DND-41 (cell line): Measurements from ENCODE around the gene FAM83F.

ENCODE experiments used
- ATAC-seq: fragments of 200-7000 bp; cut with Tn5 transposase; 3 replicates; pipeline ENCODE4 v1.9.1; 2021; ENCODE audit warnings: low read depth; ENCODE audit not compliant: insufficient read depth
- DNase-seq: peaks from one replicate; pipeline ENCODE4 v3.0.0-alpha.2; 2020
- H2AFZ ChIP-seq: 2 replicates; pipeline ENCODE4 v1.6.0; 2012; ENCODE audit warnings: low read depth, low read length
- H3K27ac ChIP-seq: 2 replicates; pipeline ENCODE4 v1.5.1; 2012; ENCODE audit warnings: low read length, inconsistent platforms
- H3K27me3 ChIP-seq: fragments of 200-600 bp; sonication (generic); 2 replicates; pipeline ENCODE4 v1.6.0; 2012; ENCODE audit warnings: low read length, mild to moderate bottlenecking, inconsistent platforms; ENCODE audit not compliant: insufficient read depth, poor library complexity
- H3K36me3 ChIP-seq: 2 replicates; pipeline ENCODE4 v1.5.1; 2012; ENCODE audit warnings: low read length, inconsistent platforms; ENCODE audit not compliant: insufficient read depth
- H3K4me1 ChIP-seq: 2 replicates; pipeline ENCODE4 v1.5.1; 2012; ENCODE audit warnings: mild to moderate bottlenecking, low read length; ENCODE audit not compliant: insufficient read depth
- H3K4me2 ChIP-seq: 2 replicates; pipeline ENCODE4 v1.6.0; 2012; ENCODE audit warnings: mild to moderate bottlenecking, moderate library complexity, low read length, inconsistent platforms; ENCODE audit not compliant: insufficient read depth
- H3K4me3 ChIP-seq, 2 experiments: fragments of 200-600 bp in 1 of 2; shearing (Covaris generic) in 1 of 2; 2 replicates each; pipeline ENCODE4 v1.5.1; 2012 to 2016; ENCODE audit warnings: inconsistent platforms in 2 of 2, low read length in 2 of 2, mild to moderate bottlenecking in 2 of 2, low read depth in 1 of 2, moderate library complexity in 1 of 2
- H3K79me2 ChIP-seq: 2 replicates; pipeline ENCODE4 v1.6.0; 2012; ENCODE audit warnings: low read length, inconsistent platforms; ENCODE audit not compliant: insufficient read depth
- H3K9ac ChIP-seq: 2 replicates; pipeline ENCODE4 v1.6.0; 2012; ENCODE audit warnings: low read depth, mild to moderate bottlenecking, inconsistent platforms, low read length, moderate library complexity
- H3K9me3 ChIP-seq: 2 replicates; pipeline ENCODE4 v1.5.1; 2012; ENCODE audit warnings: low read length, moderate library complexity, mild to moderate bottlenecking, inconsistent platforms; ENCODE audit not compliant: insufficient read depth, severe bottlenecking
- H4K20me1 ChIP-seq: 2 replicates; pipeline ENCODE4 v1.6.0; 2012; ENCODE audit warnings: low read length; ENCODE audit not compliant: insufficient read depth
- EZH2 ChIP-seq: IDR thresholded peaks from 3 replicates; pipeline ENCODE4 v1.6.1; 2012; ENCODE audit warnings: borderline replicate concordance, low read depth, mild to moderate bottlenecking, moderate library complexity, low read length, inconsistent platforms; ENCODE audit not compliant: severe bottlenecking
- TF ChIP-seq, protein P1 (sequence below): IDR thresholded peaks from 2 replicates; pipeline ENCODE4 v1.5.1; 2012; ENCODE audit warnings: borderline replicate concordance, low read length, moderate library complexity, mild to moderate bottlenecking; ENCODE audit not compliant: poor library complexity, severe bottlenecking; ENCODE audit errors: extremely low read depth

FAM83F gene

DNA sequence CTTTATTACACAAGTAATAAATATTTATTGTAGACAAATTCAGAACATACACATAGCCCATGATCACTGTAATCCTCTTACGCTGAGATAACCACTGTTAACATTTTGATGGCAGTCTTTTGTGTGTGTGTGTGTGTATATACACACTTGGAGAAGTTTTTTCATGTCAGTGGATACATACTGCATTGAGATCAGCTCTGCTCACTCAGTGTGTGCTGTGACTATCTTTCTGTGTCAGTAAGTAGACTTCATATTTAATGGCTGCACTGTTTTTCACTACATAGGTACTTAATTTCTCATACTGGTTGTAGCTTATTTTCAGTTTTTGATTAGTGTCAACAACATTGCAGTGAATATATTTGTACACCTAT lies 82.9 kb downstream of the FAM83F start:
- peaks cover 52% of the 10 kb centered on the region for H4K20me1 ChIP-seq
- H3K27me3 ChIP-seq, result no peaks in the 10 kb centered on the region
- H3K9me3 ChIP-seq, result no peaks in the 10 kb centered on the region
- H2AFZ ChIP-seq, result no peak overlapping the region
- H3K4me1 ChIP-seq, result no peaks in the 10 kb centered on the region
- no peak overlapping the region for H3K4me2 ChIP-seq
- H3K4me3 ChIP-seq, result no peak overlapping the region
- no peak overlapping the region for H3K27ac ChIP-seq
- ATAC-seq (no peak), DNase-seq (no peak)
- peaks cover 90% of the 10 kb centered on the region for H3K79me2 ChIP-seq
- H3K9ac ChIP-seq, result no peak overlapping the region
- TF ChIP-seq EZH2, result no peak
- TF ChIP-seq, protein P1, sequence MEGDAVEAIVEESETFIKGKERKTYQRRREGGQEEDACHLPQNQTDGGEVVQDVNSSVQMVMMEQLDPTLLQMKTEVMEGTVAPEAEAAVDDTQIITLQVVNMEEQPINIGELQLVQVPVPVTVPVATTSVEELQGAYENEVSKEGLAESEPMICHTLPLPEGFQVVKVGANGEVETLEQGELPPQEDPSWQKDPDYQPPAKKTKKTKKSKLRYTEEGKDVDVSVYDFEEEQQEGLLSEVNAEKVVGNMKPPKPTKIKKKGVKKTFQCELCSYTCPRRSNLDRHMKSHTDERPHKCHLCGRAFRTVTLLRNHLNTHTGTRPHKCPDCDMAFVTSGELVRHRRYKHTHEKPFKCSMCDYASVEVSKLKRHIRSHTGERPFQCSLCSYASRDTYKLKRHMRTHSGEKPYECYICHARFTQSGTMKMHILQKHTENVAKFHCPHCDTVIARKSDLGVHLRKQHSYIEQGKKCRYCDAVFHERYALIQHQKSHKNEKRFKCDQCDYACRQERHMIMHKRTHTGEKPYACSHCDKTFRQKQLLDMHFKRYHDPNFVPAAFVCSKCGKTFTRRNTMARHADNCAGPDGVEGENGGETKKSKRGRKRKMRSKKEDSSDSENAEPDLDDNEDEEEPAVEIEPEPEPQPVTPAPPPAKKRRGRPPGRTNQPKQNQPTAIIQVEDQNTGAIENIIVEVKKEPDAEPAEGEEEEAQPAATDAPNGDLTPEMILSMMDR, result no peak
- H3K36me3 ChIP-seq, result no peaks in the 10 kb centered on the region

- no peaks in the 10 kb centered on the region for H3K9me3 ChIP-seq
- peaks cover 91% of the 10 kb centered on the region for H3K79me2 ChIP-seq
- DNase-seq (no peak), ATAC-seq (no peak)
- no peak overlapping the region for H3K9ac ChIP-seq
- H3K4me1 ChIP-seq, result no peaks in the 10 kb centered on the region
- H3K27me3 ChIP-seq, result no peaks in the 10 kb centered on the region
- H4K20me1 ChIP-seq, result peaks cover 56% of the 10 kb centered on the region
- H3K27ac ChIP-seq, result no peak overlapping the region
- H3K36me3 ChIP-seq, result no peaks in the 10 kb centered on the region
- H3K4me3 ChIP-seq, result no peak overlapping the region
- TF ChIP-seq EZH2, result no peak
- TF ChIP-seq, protein P1, result no peak
- no peak overlapping the region for H3K4me2 ChIP-seq
- H2AFZ ChIP-seq, result no peak overlapping the region
These were observed 86.9 kb downstream of the FAM83F start for GRCh38 chr22:40081662-40082061.

DNA sequence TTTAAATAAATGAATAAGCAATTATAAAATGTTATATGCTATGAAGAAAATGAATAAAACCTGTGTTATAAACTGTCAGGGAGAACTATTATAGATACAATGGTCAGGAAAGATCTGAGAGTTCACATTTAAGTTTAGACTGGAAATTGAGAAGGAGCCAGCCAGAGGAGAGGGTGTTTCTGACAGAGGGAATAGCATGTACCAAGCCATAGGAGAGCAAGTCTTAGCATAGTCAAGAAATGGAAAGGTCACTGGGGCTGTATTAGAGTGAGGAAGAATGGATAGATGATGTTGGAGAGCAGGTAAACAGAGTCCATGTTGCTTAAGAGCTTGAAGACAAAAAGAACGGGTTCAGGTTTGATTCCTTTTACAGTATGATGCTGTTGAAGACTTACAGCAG lies 87.4 kb downstream of the FAM83F start:
- Histone ChIP-seq H3K9me3 (no peaks in the 10 kb centered on the region), H3K36me3 (no peaks in the 10 kb centered on the region), H3K9ac (no peak overlapping the region), H4K20me1 (peaks cover 53% of the 10 kb centered on the region), H3K4me1 (no peaks in the 10 kb centered on the region), H3K4me2 (no peak overlapping the region), H2AFZ (no peak overlapping the region), H3K4me3 (no peak overlapping the region), H3K79me2 (peaks cover 90% of the 10 kb centered on the region), H3K27me3 (no peaks in the 10 kb centered on the region), H3K27ac (no peak overlapping the region)
- DNase-seq, result no peak
- no peak for ATAC-seq
- no peak for TF ChIP-seq EZH2
- TF ChIP-seq, protein P1, result no peak

GRCh38 chr22:40083794-40084193 lies 89.0 kb downstream of the FAM83F start:
- peaks cover 90% of the 10 kb centered on the region for H3K79me2 ChIP-seq
- H2AFZ ChIP-seq, result no peak overlapping the region
- no peaks in the 10 kb centered on the region for H3K36me3 ChIP-seq
- H3K27me3 ChIP-seq, result no peaks in the 10 kb centered on the region
- H3K27ac ChIP-seq, result no peak overlapping the region
- no peak for DNase-seq
- H3K4me1 ChIP-seq, result no peaks in the 10 kb centered on the region
- no peak overlapping the region for H3K4me2 ChIP-seq
- no peak for TF ChIP-seq EZH2
- TF ChIP-seq, protein P1, result no peak
- H4K20me1 ChIP-seq, result peaks cover 65% of the 10 kb centered on the region
- no peaks in the 10 kb centered on the region for H3K9me3 ChIP-seq
- ATAC-seq, result no peak
- H3K9ac ChIP-seq, result no peak overlapping the region
- H3K4me3 ChIP-seq, result no peak overlapping the region
